Progenitor cell of endocrine pancreas (in vitro differentiated cells): ENCODE data around the gene SLC25A26. TPM values are rescaled to one million over a fixed set of nuclear protein-coding genes. Genes with fewer than 3 reads are reported as not detected.

Experiments used
- DNase-seq: peaks from one replicate; pipeline ENCODE4 v3.0.0; 2021; ENCODE audit warnings: low spot score; ENCODE audit not compliant: unreplicated experiment
- H3K27ac Mint-ChIP-seq: 2 replicates; pipeline ENCODE4 v1.8.0; 2021; ENCODE audit warnings: mild to moderate bottlenecking, moderate library complexity, mixed read lengths
- H3K27me3 Mint-ChIP-seq: 2 replicates; pipeline ENCODE4 v1.8.0; 2021; ENCODE audit warnings: mixed read lengths
- H3K36me3 Mint-ChIP-seq: 2 replicates; pipeline ENCODE4 v1.8.0; 2022; ENCODE audit warnings: mixed read lengths; ENCODE audit not compliant: insufficient read depth
- H3K4me1 Mint-ChIP-seq: 2 replicates; pipeline ENCODE4 v1.8.0; 2021; ENCODE audit warnings: low read depth, mixed read lengths
- H3K4me3 Mint-ChIP-seq: 2 replicates; pipeline ENCODE4 v1.8.0; 2021; ENCODE audit warnings: low read depth, mild to moderate bottlenecking, moderate library complexity, mixed read lengths
- H3K9me3 Mint-ChIP-seq: 2 replicates; pipeline ENCODE4 v1.8.0; 2021; ENCODE audit warnings: low read depth, mixed read lengths
- total RNA-seq: library from RNA; stranded (reverse); gene quantifications from 2 replicates; pipeline ENCODE4 v1.2.1, GENCODE V29; 2021
- TF ChIP-seq, protein P1 (sequence below): fragments of 200-600 bp; sonication (generic); IDR thresholded peaks from one replicate; pipeline ENCODE4 v1.5.0; 2021; ENCODE audit warnings: antibody characterized with exemption, mild to moderate bottlenecking; ENCODE audit not compliant: unreplicated experiment

Gene SLC25A26
- total RNA-seq, 1 donor from 2014 or later = 18.9 TPM

DNA sequence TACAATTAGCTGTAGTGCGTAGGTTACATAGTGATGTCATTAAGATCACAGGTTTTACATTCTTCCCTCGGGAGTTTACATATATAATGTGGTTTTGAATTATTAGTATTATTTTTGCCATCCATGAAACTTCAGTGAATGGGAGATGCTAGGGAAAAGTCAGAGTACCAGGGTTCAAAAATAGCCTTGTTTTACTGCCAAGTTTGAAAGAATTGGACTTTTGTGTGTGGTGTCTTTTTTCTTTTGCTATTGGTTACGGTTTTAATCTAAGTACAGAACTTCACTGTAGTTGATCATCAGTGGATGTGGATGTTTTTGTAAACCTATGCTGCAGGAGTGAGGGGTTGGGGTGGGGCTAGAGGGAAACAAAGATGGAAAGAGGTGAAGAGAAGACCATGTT lies 20.7 kb downstream of the SLC25A26 start:
- TF ChIP-seq, protein P1, sequence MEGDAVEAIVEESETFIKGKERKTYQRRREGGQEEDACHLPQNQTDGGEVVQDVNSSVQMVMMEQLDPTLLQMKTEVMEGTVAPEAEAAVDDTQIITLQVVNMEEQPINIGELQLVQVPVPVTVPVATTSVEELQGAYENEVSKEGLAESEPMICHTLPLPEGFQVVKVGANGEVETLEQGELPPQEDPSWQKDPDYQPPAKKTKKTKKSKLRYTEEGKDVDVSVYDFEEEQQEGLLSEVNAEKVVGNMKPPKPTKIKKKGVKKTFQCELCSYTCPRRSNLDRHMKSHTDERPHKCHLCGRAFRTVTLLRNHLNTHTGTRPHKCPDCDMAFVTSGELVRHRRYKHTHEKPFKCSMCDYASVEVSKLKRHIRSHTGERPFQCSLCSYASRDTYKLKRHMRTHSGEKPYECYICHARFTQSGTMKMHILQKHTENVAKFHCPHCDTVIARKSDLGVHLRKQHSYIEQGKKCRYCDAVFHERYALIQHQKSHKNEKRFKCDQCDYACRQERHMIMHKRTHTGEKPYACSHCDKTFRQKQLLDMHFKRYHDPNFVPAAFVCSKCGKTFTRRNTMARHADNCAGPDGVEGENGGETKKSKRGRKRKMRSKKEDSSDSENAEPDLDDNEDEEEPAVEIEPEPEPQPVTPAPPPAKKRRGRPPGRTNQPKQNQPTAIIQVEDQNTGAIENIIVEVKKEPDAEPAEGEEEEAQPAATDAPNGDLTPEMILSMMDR = no peak
- no peaks in the 10 kb centered on the region for H3K27me3 Mint-ChIP-seq
- peaks cover 26% of the 10 kb centered on the region for H3K36me3 Mint-ChIP-seq
- peaks cover 4% of the 10 kb centered on the region for H3K4me1 Mint-ChIP-seq
- no peak for DNase-seq
- H3K27ac Mint-ChIP-seq = no peak overlapping the region
- no peak overlapping the region for H3K4me3 Mint-ChIP-seq
- H3K9me3 Mint-ChIP-seq = peaks cover 11% of the 10 kb centered on the region

DNA sequence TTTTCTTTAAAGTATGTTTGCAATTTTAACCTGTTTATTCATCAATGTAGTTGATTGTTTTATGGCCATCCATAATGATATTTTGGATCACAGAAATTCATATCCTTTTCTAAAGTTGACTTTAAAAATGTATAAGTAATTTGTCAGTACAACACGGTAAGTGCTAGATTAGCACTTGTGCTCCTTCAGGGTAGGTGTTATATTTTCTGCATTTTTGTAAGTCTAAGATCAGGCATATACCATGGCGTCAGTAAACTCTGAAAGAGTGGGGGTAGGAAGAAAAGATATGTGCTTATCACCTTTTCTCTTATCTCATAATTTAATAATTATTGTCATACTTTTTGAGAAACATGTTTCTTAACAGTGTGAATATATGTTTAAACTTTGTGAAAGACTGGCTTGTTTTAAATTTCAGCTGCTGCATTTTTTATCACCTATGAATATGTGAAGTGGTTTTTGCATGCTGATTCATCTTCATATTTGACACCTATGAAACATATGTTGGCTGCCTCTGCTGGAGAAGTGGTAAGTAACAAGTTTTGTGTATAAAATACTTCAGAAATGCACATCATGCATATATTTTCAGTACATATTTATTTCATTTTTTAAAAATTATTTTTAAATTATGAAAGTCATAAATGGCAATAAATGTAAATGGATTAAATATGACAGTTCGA lies 22.1 kb downstream of the SLC25A26 start:
- H3K36me3 Mint-ChIP-seq = peaks cover 25% of the 10 kb centered on the region
- TF ChIP-seq, protein P1 = no peak
- peaks cover 11% of the 10 kb centered on the region for H3K9me3 Mint-ChIP-seq
- no peaks in the 10 kb centered on the region for H3K27me3 Mint-ChIP-seq
- no peak overlapping the region for H3K27ac Mint-ChIP-seq
- no peak overlapping the region for H3K4me3 Mint-ChIP-seq
- no peak for DNase-seq
- H3K4me1 Mint-ChIP-seq = peaks cover 4% of the 10 kb centered on the region

DNA sequence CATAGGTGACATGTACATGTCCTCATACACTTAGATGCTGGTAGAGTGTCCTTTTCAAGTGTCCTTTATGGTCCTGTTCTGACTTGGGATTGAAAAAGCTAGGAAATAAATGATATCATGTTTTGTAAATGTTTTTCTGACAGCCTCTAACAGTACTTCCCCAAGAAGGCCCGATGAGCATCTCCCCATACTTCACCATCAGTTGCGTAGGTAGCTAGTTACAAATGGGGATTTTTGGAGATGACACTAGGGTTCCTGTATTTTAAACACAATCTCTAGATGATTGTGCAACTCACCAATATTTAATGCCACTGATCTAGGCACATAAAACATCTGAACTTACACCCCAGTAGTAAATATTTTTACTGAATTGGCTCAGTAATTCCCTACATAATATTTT lies 27.8 kb downstream of the SLC25A26 start:
- TF ChIP-seq, protein P1 = no peak
- no peaks in the 10 kb centered on the region for H3K27me3 Mint-ChIP-seq
- no peak overlapping the region for H3K27ac Mint-ChIP-seq
- no peak overlapping the region for H3K4me3 Mint-ChIP-seq
- H3K4me1 Mint-ChIP-seq = peaks cover 9% of the 10 kb centered on the region
- H3K9me3 Mint-ChIP-seq = no peaks in the 10 kb centered on the region
- no peak for DNase-seq
- peaks cover 7% of the 10 kb centered on the region for H3K36me3 Mint-ChIP-seq

DNA sequence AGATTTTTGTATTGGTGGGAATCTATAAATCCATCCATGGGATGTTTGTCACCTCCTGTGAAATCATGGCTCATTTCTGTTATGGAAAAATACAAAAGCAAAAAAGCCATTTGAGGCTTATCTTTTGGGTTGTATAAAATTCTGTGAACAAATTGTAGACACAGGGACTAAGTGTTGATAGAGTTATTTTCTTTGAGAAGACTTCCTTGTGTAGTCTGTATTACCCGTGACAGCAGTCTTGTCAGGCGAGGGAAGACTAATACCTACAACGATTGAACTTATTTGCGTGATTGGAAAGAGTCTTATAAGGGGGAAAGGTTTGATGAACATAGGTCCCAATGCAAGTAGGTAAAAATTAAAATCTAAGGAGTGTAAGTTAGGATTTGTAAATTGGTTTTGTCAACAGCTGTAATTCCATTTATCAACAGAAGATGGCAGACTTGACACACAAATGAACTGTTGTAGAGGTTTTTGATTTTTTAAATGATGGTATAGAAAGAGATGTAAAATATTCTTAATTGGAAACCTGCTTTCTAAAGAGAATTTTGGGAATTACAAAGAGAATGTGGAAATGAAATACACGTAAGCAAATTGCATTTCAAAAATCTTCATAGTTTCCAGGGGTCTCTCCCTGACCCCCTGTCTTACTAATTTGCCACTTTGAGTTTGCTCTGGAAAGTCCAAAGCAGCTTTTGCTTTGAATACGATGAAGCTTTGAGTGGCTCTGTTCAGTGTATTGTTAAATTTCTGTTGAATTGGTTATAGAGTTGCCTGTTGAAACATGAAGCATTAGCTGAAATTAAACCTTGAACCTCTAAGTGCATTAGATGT lies 33.2 kb downstream of the SLC25A26 start:
- Mint-ChIP-seq H3K36me3 (no peaks in the 10 kb centered on the region), H3K4me3 (no peak overlapping the region), H3K27me3 (no peaks in the 10 kb centered on the region), H3K9me3 (no peaks in the 10 kb centered on the region), H3K4me1 (peaks cover 9% of the 10 kb centered on the region), H3K27ac (no peak overlapping the region)
- TF ChIP-seq, protein P1 = peak; percentile 82
- no peak for DNase-seq

DNA sequence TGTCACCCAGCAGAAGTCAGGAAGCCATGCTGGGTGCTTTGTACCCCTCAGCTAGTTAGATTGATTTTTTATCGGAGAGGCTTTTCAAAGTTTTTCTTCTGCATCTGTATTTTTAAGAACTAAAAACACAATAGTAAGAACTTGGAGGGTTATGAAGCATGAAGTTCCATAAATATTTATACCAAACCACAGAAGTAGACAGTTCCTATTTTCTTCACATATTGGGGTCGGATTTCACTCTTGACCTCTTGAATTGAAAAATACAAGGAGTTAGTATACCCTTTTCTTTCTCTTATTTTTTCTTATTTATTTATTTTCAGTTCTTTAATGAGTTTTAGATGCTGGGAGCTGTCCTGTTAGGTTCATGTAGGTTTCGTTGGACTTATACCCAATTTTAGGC lies 35.1 kb downstream of the SLC25A26 start:
- H3K36me3 Mint-ChIP-seq = no peaks in the 10 kb centered on the region
- H3K9me3 Mint-ChIP-seq = no peaks in the 10 kb centered on the region
- no peak overlapping the region for H3K27ac Mint-ChIP-seq
- TF ChIP-seq, protein P1 = no peak
- no peaks in the 10 kb centered on the region for H3K27me3 Mint-ChIP-seq
- peaks cover 9% of the 10 kb centered on the region for H3K4me1 Mint-ChIP-seq
- no peak overlapping the region for H3K4me3 Mint-ChIP-seq
- DNase-seq = no peak
